ENCODE measurements around the gene MAP4K5.
"Not testable (repeated sequence)": the region's sequence is repeated elsewhere in the genome, so short reads cannot be mapped to it uniquely, and the experiment has no call there.

MAP4K5 gene

DNA sequence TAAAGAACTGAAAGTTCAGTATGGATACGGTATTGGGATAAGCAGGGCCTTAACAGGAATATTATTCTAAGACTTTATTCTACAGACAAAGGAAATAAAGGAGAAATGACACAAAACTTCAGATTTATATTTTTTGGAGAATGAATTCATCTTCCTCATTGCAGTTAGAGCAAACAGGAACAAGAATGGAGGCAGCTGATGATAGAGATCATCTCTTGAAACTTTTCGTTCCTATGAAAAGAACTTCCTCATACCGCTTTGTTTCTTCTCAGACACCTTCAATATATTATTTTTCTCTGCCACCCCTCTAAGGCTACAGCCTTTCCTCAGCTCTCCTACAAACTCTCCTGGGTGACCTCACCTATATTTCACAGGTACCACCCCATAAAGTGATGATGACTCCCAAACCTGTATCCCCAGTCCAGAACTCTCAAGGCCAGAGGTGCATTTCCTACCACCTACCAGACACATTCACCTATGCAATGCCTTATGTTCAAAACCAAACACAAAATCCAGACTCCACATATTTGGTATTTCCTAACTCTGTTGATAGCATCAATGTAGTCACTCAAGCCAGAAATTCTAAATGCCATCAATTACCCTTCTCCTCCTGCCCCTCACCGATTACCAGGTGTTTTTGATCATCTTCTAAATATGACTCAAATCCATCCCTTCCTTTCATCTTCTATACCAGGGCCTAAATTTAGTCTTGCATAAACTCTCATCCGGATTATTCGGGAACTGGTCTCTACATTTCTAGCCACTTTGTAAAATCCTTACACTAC, 7.4 kb downstream of the MAP4K5 start:
- no peaks in the 10 kb centered on the region for H3K36me3 ChIP-seq (ENCODE audit: insufficient read depth, low read length)
- H3K4me1 ChIP-seq (ENCODE audit: insufficient read depth, low read length), result peaks cover 13% of the 10 kb centered on the region; the same call in 1 of the 2 replicates
- no peaks in the 10 kb centered on the region for H3K9me3 ChIP-seq (ENCODE audit: control insufficient read depth, insufficient read depth, low read length)
- no peak overlapping the region for H3K9ac ChIP-seq (ENCODE audit: low read depth, low read length)

DNA sequence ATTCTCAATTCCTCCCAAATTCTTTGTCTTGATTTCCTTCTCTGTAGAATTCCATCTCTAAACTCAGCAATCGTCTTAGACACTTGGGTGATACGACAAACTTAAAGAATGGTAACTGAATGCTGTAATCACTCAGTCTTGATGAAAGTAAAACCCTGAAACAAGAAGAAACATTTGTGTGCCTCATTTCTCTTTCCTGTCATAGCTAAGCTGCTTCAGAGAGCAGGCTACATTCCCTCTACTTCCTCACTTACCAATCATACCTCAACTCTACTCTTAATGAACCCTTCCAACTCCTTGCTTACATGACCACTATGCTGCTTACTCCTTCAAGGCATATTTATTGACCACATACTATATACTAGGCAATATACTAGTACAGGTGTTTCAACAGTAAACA, 8.3 kb downstream of the MAP4K5 start:
- Histone ChIP-seq H3K9ac (ENCODE audit: low read depth, low read length) (no peak overlapping the region), H3K36me3 (ENCODE audit: insufficient read depth, low read length) (no peaks in the 10 kb centered on the region), H3K9me3 (ENCODE audit: control insufficient read depth, insufficient read depth, low read length) (no peaks in the 10 kb centered on the region), H3K4me1 (ENCODE audit: insufficient read depth, low read length) (peaks cover 7% of the 10 kb centered on the region; the same call in 1 of the 2 replicates)

DNA sequence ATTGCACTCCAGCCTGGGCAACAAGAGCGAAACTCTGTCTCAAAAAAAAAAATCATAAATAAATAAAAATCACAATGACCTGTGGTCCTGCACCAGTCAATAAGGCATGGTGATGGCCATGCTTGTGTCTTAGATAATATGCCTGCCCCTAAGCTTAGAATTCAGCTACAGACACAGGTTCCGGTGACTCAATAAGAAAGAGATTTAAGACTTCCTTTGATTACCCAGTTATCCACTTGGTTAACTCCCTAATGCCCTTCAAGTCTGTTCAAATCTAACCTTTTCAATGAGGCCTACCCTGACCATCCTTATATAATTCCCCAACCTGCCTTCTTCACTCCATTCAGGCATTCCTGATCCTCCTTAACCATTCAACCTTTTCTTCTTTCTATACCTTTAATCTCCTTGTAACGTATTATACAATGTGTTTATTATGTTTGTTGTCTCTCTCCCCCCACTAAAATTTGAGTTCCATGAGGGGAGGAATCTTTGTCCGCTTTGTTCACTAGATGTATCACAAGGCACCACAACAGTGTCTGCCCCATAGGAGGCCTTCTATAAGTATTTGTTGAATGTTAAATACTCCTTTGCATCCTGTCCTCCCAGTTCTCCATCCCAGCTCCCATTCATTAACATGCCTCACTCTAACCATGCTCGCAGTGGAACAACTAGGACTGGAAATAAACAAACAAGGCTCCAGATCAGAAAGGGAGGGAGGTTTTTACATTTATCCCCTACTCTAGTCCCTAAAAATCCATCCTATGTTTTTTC, 8.9 kb downstream of the MAP4K5 start:
- Histone ChIP-seq H3K36me3 (ENCODE audit: insufficient read depth, low read length) (no peaks in the 10 kb centered on the region), H3K9ac (ENCODE audit: low read depth, low read length) (no peak overlapping the region), H3K9me3 (ENCODE audit: control insufficient read depth, insufficient read depth, low read length) (no peaks in the 10 kb centered on the region), H3K4me1 (ENCODE audit: insufficient read depth, low read length) (peaks cover 7% of the 10 kb centered on the region; the same call in 1 of the 2 replicates)

DNA sequence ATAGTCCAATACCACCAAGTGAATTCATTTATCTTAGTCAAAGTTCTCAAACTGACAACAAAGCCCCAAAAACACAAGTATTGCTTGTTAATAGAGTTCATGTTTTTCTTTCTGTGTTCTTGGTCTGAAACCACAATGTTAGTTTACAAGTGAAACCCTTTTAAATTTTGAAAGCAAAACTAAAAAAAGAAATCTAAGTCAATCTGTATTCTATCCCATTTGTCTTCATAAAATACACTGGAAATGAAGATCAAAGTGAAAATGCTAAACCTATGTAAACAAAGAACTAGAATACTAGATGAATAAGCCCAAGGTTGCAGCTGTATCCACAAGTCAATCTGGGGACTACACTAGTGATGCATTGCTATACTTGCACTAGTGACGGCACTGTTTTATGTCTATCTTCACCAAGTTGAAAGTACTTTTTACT, 10.4 kb downstream of the MAP4K5 start:
- Histone ChIP-seq H3K9ac (ENCODE audit: low read depth, low read length) (no peak overlapping the region), H3K9me3 (ENCODE audit: control insufficient read depth, insufficient read depth, low read length) (no peaks in the 10 kb centered on the region), H3K36me3 (ENCODE audit: insufficient read depth, low read length) (no peaks in the 10 kb centered on the region), H3K4me1 (ENCODE audit: insufficient read depth, low read length) (peaks cover 7% of the 10 kb centered on the region; the same call in 1 of the 2 replicates)

DNA sequence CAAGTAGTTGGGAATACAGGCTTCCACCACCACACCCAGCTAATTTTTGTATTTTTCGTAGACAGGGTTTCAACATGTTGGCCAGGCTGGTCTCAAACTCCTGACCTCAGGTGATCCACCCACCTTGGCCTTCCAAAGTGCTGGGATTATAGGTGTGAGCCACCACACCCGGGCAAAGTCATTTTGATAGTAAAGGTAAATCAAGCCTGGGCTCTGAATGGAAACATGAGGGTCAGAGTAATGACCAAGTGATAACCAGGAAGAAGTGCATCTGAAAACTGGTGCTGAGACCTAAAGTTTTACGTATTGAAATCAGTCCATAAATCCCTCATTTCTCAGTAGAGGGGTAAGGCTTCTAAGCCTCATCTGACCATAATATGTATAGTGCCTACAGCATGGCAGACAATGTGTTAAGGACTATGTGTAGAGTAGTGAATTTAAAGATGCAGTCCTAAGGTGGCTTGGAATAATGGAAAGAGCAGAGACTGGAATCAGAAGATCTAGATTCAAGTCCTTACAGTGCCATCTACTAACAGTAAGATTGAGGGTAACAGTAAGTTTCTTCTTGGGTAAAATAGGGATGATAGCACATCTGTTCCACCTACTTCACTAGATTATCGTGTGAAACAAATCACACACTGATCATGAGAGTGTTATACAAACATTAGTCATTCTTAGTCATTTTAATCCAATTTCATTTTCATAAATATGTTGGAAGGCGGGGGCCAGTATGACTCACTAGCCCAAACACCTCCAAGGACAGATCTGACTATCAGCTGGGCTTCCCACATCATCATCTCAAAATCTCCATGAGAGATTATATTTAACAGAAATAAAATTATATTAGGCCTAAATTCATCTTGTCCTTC, 11.2 kb downstream of the MAP4K5 start:
- H3K36me3 ChIP-seq (ENCODE audit: insufficient read depth, low read length), result no peaks in the 10 kb centered on the region

DNA sequence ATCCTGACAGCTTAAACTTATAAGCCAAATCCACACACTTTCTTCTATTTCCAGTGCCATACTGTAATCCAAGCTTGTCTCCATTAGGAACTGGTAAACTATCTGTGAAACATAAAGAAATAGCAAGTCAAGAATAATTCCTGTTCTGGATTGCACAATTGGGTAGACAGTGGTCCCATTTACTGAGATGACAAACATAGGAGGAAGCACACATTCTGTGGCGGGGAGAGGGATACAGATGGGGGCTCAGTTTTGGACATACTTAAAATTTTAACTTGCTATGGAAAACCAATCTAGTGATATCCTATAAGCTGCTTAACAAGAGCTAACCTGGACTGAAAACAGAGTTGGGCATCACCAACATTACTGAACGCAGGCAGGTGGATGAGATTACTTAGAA, 16.3 kb downstream of the MAP4K5 start:
- no peaks in the 10 kb centered on the region for H3K36me3 ChIP-seq (ENCODE audit: insufficient read depth, low read length)
- H3K9me3 ChIP-seq (ENCODE audit: control insufficient read depth, insufficient read depth, low read length), result no peaks in the 10 kb centered on the region; the same call in 1 of the 2 replicates
- H3K4me1 ChIP-seq (ENCODE audit: insufficient read depth, low read length), result no peaks in the 10 kb centered on the region
- no peak overlapping the region for H3K9ac ChIP-seq (ENCODE audit: low read depth, low read length)

More for the DNA sequence above, 11.2 kb downstream of the MAP4K5 start:
- H3K4me1 ChIP-seq (ENCODE audit: insufficient read depth, low read length), result peaks cover 7% of the 10 kb centered on the region; the same call in 1 of the 2 replicates
- no peaks in the 10 kb centered on the region for H3K9me3 ChIP-seq (ENCODE audit: control insufficient read depth, insufficient read depth, low read length)
- no peak overlapping the region for H3K9ac ChIP-seq (ENCODE audit: low read depth, low read length)

DNA sequence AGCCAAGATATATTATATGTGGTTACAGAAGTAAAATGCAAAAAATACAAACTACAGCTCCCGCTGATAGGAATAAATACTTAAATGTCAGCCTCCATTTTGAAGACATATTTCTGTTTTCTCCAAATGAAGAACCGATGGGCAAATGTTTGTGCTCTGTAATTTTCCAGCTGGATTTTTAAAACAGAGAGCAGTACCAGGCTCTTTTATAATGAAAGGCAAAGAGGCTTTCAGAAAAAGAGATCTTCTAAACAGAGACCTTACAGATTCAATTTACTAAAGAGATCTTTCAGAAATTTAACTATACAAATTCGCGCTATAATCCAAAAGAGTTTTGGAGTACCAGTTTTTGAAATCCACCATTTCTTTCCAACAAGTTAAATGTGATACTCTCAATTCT, 19.9 kb downstream of the MAP4K5 start:
- Histone ChIP-seq H3K36me3 (ENCODE audit: insufficient read depth, low read length) (no peaks in the 10 kb centered on the region), H3K9ac (ENCODE audit: low read depth, low read length) (no peak overlapping the region), H3K9me3 (ENCODE audit: control insufficient read depth, insufficient read depth, low read length) (no peaks in the 10 kb centered on the region; the same call in 1 of the 2 replicates), H3K4me1 (ENCODE audit: insufficient read depth, low read length) (no peaks in the 10 kb centered on the region)

DNA sequence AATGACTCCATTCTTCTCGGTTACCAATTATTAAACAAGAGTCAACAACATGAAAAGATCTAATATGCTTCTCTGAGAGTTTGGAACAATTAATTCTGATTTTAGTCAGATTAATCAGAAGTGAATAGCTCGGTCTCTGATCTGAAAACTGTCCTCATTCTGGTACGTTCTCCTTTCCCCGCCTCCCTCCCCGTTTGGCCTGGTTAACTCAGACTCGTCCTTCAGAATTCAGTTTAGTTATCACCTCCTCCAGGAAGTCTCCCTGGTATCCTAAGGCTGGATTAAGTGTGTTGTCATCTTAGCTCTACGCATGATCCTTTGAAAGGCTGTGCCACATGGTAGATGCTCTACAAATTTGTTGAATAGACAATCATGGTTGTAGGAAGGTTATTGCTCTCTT, 22.2 kb downstream of the MAP4K5 start:
- H3K9ac ChIP-seq (ENCODE audit: low read depth, low read length), result no peak overlapping the region
- no peaks in the 10 kb centered on the region for H3K36me3 ChIP-seq (ENCODE audit: insufficient read depth, low read length)
- no peaks in the 10 kb centered on the region; the same call in 1 of the 2 replicates for H3K9me3 ChIP-seq (ENCODE audit: control insufficient read depth, insufficient read depth, low read length)
- no peaks in the 10 kb centered on the region for H3K4me1 ChIP-seq (ENCODE audit: insufficient read depth, low read length)

DNA sequence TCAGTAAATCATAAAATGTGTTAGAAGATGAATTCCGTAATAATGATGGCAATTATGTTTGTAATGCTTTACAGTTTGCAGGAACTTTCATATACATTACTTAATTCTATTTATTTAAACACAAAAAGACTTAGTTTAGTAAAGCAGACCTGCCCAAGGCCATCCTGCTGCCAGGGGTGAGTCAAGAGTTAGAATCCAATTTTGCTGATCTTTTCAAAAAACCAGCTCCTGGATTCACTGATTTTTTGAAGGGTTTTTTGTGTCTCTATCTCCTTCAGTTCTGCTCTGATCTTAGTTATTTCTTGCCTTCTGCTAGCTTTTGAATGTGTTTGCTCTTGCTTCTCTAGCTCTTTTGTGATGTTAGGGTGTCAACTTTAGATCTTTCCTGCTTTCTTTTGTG, 25.3 kb downstream of the MAP4K5 start:
- H3K4me1 ChIP-seq (ENCODE audit: insufficient read depth, low read length); H3K9me3 ChIP-seq (ENCODE audit: control insufficient read depth, insufficient read depth, low read length); H3K36me3 ChIP-seq (ENCODE audit: insufficient read depth, low read length): not testable (repeated sequence)

DNA sequence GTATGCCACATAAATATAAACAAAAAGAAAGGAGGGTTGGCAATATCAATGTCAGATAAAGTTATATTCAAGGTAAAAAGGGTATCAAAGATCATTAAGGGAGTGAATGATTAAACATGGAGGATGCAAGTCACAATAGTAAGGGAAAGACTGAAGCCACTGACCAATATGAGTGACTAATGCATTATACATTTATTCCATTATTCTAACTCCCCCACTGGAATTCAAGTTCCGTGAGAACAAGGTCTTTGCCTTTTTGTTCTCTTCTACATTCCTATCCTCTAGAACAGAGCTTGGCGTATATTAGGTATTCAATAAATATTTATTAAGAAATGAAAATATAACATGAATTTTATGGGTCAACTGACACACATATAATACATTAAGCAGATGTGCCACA, 30.7 kb downstream of the MAP4K5 start:
- no peak overlapping the region for H3K9ac ChIP-seq (ENCODE audit: low read depth, low read length)
- no peaks in the 10 kb centered on the region for H3K4me1 ChIP-seq (ENCODE audit: insufficient read depth, low read length)
- H3K9me3 ChIP-seq (ENCODE audit: control insufficient read depth, insufficient read depth, low read length), result no peaks in the 10 kb centered on the region
- no peaks in the 10 kb centered on the region for H3K36me3 ChIP-seq (ENCODE audit: insufficient read depth, low read length)

More for the DNA sequence above, 25.3 kb downstream of the MAP4K5 start:
- H3K9ac ChIP-seq (ENCODE audit: low read depth, low read length), result not testable (repeated sequence)

DNA sequence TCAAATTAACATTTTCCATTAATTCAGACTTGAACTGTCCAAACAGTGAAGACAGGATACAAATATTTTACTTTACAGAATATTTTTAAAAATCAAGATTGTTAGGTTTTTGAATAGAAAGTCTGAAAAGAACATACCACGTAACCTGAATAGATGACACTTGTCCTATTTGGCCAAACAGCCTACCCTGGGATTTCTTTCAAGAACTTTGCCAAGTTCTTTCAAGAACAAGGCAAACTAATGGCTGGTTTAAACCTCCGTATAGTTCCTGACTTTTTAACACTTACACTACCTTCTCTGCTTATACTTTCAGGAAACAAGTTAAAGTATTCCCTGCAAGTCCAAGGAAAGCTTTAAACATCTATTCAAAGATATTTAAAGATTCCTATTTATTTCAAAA, 35.0 kb downstream of the MAP4K5 start:
- H3K4me1 ChIP-seq (ENCODE audit: insufficient read depth, low read length), result no peaks in the 10 kb centered on the region
- H3K36me3 ChIP-seq (ENCODE audit: insufficient read depth, low read length), result no peaks in the 10 kb centered on the region
- no peaks in the 10 kb centered on the region for H3K9me3 ChIP-seq (ENCODE audit: control insufficient read depth, insufficient read depth, low read length)
- H3K9ac ChIP-seq (ENCODE audit: low read depth, low read length), result no peak overlapping the region

DNA sequence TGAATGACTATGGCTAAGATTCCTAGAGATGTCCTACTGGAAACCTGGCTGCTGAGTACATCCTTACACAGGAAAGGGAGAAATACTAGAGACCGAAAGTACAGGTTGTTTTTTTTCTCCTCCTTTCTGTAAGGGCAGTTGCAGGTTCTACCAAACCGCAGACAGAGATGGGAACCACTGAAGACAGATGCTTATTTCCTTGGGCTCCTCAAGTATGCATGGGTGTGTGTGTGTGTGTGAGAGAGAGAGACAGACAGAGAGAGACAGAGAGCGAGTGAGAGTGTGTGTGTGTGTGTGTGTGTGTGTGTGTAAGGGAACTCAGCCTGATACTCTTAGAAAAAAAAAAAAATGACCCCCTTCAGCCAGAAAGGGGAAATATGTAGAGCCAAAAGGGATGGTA, 42.5 kb downstream of the MAP4K5 start:
- H3K4me1 ChIP-seq (ENCODE audit: insufficient read depth, low read length), result no peaks in the 10 kb centered on the region
- H3K36me3 ChIP-seq (ENCODE audit: insufficient read depth, low read length), result no peaks in the 10 kb centered on the region
- no peaks in the 10 kb centered on the region for H3K9me3 ChIP-seq (ENCODE audit: control insufficient read depth, insufficient read depth, low read length)
- no peak overlapping the region for H3K9ac ChIP-seq (ENCODE audit: low read depth, low read length)

DNA sequence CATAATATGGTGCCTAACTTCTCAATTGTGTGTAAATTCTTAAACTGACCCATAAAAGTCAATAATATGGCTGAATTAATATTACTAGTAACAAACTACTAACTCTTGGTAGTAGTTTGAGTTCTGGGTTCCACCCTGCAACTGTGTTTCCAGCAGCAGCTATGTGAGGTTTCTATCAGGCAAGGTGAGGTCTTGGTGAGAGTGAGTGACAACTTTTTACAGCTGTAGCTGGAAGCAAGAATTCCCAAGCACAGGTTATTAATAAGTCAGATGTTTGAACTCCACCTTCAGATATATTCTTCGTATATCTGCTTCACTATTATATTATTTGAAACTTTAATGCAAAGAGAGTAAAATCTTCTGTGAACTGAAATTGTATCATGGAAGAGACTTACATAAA, 43.8 kb downstream of the MAP4K5 start:
- Histone ChIP-seq H3K9ac (ENCODE audit: low read depth, low read length) (no peak overlapping the region), H3K9me3 (ENCODE audit: control insufficient read depth, insufficient read depth, low read length) (no peaks in the 10 kb centered on the region), H3K4me1 (ENCODE audit: insufficient read depth, low read length) (no peaks in the 10 kb centered on the region), H3K36me3 (ENCODE audit: insufficient read depth, low read length) (no peaks in the 10 kb centered on the region)

DNA sequence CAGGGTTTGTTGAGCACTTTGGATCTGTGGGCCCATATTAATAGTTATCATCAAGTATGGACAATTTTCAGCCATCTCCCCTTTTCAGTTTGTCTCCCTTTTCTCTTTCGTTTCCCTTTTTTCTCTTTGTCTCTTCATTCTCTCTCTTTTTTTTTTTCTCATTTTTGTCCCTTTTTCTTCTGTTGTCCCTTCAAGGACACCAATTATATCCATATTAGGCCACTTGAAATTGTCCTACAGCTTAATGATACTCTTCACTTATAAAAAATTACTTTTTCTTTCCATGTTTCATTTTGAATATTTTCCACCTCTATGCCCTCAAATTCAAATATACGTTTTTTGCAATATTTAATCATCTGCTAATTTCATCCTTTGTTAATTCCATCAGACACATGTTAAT, 53.3 kb downstream of the MAP4K5 start:
- no peaks in the 10 kb centered on the region; the same call in 1 of the 2 replicates for H3K9me3 ChIP-seq (ENCODE audit: control insufficient read depth, insufficient read depth, low read length)
- no peaks in the 10 kb centered on the region for H3K36me3 ChIP-seq (ENCODE audit: insufficient read depth, low read length)
- no peak overlapping the region for H3K9ac ChIP-seq (ENCODE audit: low read depth, low read length)
- no peaks in the 10 kb centered on the region for H3K4me1 ChIP-seq (ENCODE audit: insufficient read depth, low read length)

All from ES-I3 (cell line).